Globus pallidus (tissue), 1 donor: ENCODE data around the gene TANC1.

Experiments used
- DNase-seq: peaks from one replicate; pipeline ENCODE4 v3.0.0-alpha.2; 2015; ENCODE audit warnings: low spot score

TANC1 gene

GRCh38 chr2:158968396-158969161 is at the start of gene TANC1:
TANC1 (plus strand) TSS chr2:158968640; CDS start chr2:159065911, 97,271 bp downstream.
- DNase-seq = peak; percentile 93

GRCh38 chr2:158921599-158922408 is 46.6 kb upstream of the TANC1 start:
- no peak for DNase-seq

- DNase-seq = no peak
Measured at GRCh38 chr2:158922601-158923000, 45.8 kb upstream of the TANC1 start.

- no peak for DNase-seq
Measured at GRCh38 chr2:158923180-158923594, 45.3 kb upstream of the TANC1 start.

DNA sequence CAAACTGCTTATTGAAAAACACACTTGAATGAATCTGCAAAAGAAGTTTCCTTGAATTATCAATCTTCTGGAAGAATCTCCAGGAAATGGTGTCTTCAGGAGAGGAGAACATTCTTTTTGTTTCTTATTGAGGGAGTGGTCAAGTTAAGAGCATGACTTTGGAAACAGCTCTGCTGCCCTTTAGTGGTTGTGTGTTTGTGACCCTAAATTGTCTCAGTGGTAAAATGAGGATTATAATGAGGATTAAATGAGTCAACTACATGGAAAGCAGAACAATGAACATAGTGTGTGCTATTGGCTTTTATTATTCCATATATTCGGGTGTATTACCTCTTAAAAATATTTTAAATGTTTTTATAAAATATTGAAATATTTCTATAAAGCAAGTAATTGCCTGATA is 44.8 kb upstream of the TANC1 start:
- DNase-seq = no peak

DNA sequence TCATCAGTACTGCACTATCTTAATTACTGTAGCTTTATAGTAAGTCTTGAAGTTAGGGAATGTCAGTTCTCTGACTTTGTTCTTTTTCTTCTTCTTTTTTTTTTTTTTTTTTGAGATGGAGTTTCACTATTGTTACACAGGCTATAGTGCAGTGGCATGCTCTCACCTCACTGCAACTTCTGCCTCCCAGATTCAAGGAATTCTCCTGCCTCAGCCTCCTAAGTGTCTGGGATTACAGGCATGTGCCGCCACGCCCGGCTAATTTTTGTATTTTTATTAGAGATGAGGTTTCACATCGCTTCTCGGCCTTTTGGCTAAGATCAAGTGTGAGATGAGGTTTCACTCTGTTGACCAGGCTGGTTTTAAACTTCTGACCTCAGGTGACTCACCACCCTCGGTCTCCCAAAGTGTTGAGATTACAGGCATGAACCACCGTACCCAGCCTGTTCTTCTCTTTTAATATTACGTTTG is 41.9 kb upstream of the TANC1 start:
- no peak for DNase-seq

- DNase-seq = no peak
Measured at GRCh38 chr2:158928515-158928914, 39.9 kb upstream of the TANC1 start.

DNA sequence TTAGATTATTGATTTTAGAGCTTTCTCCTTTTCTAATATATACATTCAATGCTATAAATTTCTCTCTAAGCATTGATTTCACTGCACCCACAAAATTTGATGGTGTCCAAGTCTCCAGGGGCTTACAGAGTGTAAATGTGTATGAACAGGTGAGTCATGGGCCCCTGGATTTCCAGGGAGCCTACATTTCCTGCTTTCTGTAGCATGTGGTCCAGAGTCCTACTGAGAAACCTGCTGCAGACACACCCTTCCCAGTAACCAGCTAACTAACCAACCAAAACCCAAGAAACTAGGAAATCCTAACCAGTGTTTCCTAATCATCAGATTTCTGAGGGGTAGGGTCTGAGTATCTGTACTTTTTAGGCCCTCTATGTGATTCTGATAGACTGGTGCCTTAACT is 39.5 kb upstream of the TANC1 start:
- no peak for DNase-seq

- no peak for DNase-seq
Measured at GRCh38 chr2:158931572-158931971, 36.9 kb upstream of the TANC1 start.

DNA sequence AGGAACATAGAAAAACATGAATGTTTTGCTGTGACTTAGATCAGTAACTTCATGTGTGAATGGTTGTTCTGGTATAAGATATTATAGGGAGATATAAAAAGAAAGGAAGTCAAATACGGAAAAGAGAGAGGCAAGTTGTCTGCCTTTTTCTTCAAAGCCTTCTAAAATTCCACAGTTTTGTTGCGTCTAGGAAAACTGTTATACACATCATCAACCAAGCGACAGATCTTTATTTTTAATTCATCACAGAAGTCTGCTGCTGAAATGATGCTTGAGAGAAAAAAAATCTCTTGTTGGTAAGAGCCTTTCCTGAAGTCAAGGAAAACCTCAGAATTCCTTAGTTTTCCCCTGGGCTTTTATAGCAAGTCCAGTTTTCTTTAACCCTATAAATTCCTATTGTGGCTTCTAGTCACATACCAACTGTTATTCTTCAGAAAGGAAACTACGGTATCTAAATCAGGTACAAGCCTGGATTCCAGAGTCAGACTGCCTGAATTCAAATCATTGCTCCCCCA is 36.3 kb upstream of the TANC1 start:
- no peak for DNase-seq

- no peak for DNase-seq
Measured at GRCh38 chr2:158934170-158934569, 34.3 kb upstream of the TANC1 start.

GRCh38 chr2:158935617-158936016 is 32.8 kb upstream of the TANC1 start:
- DNase-seq = no peak

- DNase-seq = no peak
Measured at GRCh38 chr2:158936978-158937377, 31.5 kb upstream of the TANC1 start.

DNA sequence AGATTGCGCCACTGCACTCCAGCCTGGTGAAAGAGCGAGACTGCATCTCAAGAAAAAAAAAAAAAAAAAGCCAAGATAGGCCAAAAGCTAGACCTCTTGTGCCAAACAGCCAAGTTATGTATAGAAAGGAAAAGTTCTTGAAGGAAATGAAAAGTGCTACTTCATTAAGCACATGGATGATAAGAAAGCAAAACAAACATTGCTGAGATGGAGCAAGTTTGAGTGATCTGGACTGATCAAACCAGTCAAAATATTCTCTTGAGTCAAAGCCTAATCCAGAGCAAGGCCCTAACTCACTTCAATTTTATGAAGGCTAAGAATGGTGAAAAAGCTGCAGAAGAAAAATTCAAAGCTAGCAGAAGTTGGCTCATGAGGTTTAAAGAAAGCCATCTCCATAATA is 28.1 kb upstream of the TANC1 start:
- no peak for DNase-seq

- no peak for DNase-seq
Measured at GRCh38 chr2:158943973-158944372, 24.5 kb upstream of the TANC1 start.

- DNase-seq = no peak
Measured at GRCh38 chr2:158948964-158949699, 19.3 kb upstream of the TANC1 start.

- no peak for DNase-seq
Measured at GRCh38 chr2:158953454-158953853, 15.0 kb upstream of the TANC1 start.

- no peak for DNase-seq
Measured at GRCh38 chr2:158953926-158954763, 14.3 kb upstream of the TANC1 start.

- DNase-seq = no peak
Measured at GRCh38 chr2:158955842-158956365, 12.5 kb upstream of the TANC1 start.

GRCh38 chr2:158958365-158958764 is 10.1 kb upstream of the TANC1 start:
- DNase-seq = no peak

DNA sequence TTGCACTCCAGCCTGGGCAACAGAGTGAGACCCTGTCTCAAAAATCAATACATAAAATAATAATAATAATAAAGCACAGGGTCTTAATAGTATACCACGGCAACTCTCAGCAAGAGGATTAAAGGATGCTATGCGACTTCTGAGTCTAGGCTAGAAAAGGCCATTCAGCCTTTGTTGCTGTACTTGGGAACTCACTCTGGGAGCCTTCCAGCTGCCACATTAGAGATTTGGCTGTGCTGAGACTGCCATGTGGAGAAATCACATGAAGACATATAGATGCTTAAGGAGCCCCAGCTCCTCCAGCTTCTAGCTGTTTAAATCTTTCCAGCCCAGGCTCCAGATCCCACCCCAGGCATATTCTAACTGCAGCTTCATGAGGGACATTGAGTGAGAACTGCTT is 8.2 kb upstream of the TANC1 start:
- no peak for DNase-seq
